ENCODE data around the gene CHL1. TPM values are rescaled to one million over a fixed set of nuclear protein-coding genes. Genes with fewer than 3 reads are reported as not detected.

CHL1 gene
- total RNA-seq, 1 experiment from 2014 or later = not detected

- DNase-seq = no peak
- intact Hi-C loops (cut with micrococcal nuclease; ENCODE audit: unreplicated experiment) = no loop called here
- POLR2A ChIA-PET = no interaction called here
- no peak overlapping the region for H3K4me3 ChIP-seq (ENCODE audit: low read depth, low read length)
- CTCF ChIA-PET = no interaction called here
- H3K27me3 Mint-ChIP-seq (ENCODE audit: insufficient read depth, unreplicated experiment) = no peaks in the 10 kb centered on the region
- H3K9me3 ChIP-seq = no peaks in the 10 kb centered on the region
- no peaks in the 10 kb centered on the region for H3K4me1 Mint-ChIP-seq (ENCODE audit: low read depth, unreplicated experiment)
- H3K27ac Mint-ChIP-seq (ENCODE audit: unreplicated experiment) = no peak overlapping the region
- no TSS peak for BruUV-seq (replicated peaks)
- no peaks in the 10 kb centered on the region for H3K9me3 Mint-ChIP-seq (ENCODE audit: unreplicated experiment)
- no peak for TF ChIP-seq CTCF (IDR thresholded peaks at IDR 0.05; ENCODE audit: insufficient read depth in 1 of 2, low read depth in 1 of 2, low read length in 1 of 2, severe bottlenecking in 1 of 2, unreplicated experiment in 1 of 2)
- H3K27me3 ChIP-seq (replicated peaks; ENCODE audit: control insufficient read depth, insufficient read depth, low read length) = no peaks in the 10 kb centered on the region
- no peaks in the 10 kb centered on the region for H3K36me3 Mint-ChIP-seq (ENCODE audit: insufficient read depth, unreplicated experiment)
- no peaks in the 10 kb centered on the region for H3K36me3 ChIP-seq (ENCODE audit: control insufficient read depth, insufficient read depth, low read length)
- peaks cover 8% of the 10 kb centered on the region; the same call in 1 of the 2 replicates for H3K4me1 ChIP-seq
- no peak overlapping the region for H3K4me3 Mint-ChIP-seq (ENCODE audit: unreplicated experiment)
Measured at GRCh38 chr3:458653-459310, 262.2 kb downstream of the CHL1 start.
